GM19372 (cell line): ENCODE results near the gene CASKIN2.
A peak's percentile ranks its signal among the peaks of the same experiment; 100 is the strongest.

Experiments
- ATAC-seq: cut with Tn5 transposase; IDR thresholded peaks from one replicate; pipeline ENCODE4 v1.9.1; 2021; ENCODE audit warnings: mild to moderate bottlenecking, low read depth, moderate library complexity; ENCODE audit not compliant: unreplicated experiment

The CASKIN2 gene

GRCh38 chr17:75547091-75547490, 31.8 kb upstream of the CASKIN2 start:
- ATAC-seq = no peak

- ATAC-seq = no peak
Observed at GRCh38 chr17:75546181-75546580, 30.8 kb upstream of the CASKIN2 start.

DNA sequence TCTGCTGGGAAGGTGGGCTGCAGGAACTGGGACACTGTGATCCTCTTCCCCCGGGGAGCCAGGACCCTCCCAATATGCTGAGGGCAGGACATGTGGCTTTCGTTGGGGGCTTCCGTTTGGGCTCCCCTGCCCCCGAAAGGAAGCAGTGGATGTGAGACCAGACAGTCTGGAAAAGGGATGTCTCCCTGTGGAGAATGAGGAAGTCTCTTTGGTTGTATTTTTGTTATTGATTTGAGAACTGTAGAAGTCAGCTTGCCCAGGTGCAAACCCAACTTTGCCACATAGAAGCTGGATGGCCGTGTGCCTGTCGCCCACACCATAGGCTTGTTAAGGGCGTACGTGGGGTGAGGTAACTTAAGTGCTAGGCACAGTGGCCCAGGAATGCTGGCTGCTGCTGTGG, 28.9 kb upstream of the CASKIN2 start:
- no peak for ATAC-seq

GRCh38 chr17:75542728-75543336, 27.5 kb upstream of the CASKIN2 start:
- no peak for ATAC-seq

- no peak for ATAC-seq
Observed at GRCh38 chr17:75542229-75542628, 26.9 kb upstream of the CASKIN2 start.

DNA sequence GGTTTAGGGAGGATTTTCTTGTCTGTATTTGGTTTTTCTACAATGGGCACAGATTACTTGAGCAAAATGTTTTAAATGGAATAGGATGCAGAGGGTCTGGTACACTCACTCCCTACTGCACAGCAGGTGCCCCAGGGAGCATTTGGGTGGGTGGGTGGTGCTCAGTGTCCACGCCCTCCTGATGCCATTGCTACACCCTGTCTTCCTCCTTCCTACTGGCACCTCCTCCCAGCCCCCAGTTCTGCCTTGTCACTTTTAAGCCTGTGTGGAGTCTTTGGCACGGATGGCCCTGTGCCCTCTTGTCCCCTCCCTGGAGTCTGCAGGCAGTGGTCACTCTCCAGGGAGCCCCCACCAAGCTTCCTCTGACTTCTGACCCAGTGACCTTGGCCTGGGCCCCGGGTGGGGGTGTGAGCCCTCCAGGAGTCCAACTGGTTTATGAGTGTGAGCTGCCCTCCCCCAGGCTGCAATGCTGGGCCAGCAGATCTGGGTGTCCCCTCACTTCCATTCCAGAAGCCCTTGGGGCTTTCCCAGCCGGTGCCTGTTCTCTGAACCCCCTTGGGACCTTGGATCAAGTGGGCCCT, 25.7 kb upstream of the CASKIN2 start:
- ATAC-seq = no peak

DNA sequence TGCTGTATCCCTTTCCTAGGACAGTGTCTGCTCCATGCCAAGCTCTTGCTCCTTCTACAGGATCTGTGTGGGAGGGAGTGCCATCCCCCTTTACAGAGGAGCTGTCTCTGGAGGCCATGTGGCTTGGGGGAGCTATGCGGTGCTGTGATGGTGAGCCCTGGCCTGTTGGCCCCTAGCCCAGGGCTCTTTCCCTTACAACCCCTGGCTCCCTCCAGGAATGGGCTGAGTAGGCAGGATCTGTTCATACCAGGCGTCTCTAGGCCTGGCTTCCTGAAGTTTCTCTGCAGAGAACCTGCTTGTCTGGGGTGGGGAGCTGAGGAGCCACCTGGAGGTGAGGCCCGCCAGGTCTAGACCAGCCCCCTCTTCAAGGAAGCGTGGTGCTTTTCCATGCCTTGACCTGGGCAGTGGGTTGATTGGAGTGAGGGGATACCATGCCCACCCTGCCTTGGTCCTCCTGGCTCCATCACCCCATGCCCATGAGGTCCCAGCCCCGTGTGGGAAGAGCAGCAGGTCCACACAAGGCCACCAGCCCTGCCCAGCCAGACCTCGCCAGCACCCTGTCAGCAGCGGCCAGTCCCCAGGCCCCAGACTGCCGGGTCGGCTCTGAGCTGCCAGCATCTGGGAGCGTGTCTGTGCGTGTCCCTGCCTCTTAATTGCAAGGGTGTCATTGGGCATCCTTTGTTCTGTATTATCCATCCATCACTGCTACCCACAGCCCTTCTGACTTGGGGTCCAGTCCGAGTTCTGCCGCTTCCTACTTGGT, 24.8 kb upstream of the CASKIN2 start:
- no peak for ATAC-seq

- ATAC-seq = no peak
Observed at GRCh38 chr17:75536366-75536765, 21.0 kb upstream of the CASKIN2 start.

- no peak for ATAC-seq
Observed at GRCh38 chr17:75535871-75536270, 20.5 kb upstream of the CASKIN2 start.

DNA sequence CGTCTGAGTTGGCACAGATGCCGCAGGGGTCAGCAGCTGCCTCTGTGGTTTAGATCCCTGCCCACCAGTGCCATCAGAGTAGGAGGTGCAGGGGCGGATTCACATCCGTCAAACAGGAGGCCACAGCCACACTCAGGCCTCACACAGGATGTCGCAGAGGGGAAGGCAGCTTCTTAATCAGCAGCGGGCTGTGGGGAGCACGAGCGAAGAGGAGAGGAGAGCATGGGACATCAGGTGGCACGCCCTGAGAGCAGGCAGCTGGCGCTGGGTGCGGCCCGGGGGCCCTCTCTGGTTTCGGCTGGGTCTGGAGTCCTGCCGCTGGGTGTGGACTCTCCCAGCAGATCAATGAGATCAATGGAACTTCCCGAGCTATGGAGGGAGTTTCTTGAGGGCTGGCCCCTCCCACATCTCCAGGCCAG, 19.8 kb upstream of the CASKIN2 start:
- ATAC-seq = no peak

DNA sequence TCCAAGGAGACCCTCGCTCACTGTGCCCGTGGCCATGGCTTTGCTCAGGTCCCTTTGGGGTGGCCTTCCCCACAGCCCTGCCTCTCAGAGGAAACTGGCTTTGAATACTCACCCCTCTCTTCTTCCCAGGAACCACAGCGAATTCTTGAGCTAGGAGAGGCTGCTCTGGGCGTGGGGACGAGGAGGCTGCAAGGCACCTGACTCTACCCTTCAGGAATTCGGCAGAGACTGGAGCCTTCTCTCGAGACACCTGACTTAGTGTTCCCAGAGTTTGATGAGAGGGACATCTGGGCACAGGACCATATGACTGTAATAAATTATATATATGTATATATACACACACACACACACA, 16.4 kb upstream of the CASKIN2 start:
- no peak for ATAC-seq

DNA sequence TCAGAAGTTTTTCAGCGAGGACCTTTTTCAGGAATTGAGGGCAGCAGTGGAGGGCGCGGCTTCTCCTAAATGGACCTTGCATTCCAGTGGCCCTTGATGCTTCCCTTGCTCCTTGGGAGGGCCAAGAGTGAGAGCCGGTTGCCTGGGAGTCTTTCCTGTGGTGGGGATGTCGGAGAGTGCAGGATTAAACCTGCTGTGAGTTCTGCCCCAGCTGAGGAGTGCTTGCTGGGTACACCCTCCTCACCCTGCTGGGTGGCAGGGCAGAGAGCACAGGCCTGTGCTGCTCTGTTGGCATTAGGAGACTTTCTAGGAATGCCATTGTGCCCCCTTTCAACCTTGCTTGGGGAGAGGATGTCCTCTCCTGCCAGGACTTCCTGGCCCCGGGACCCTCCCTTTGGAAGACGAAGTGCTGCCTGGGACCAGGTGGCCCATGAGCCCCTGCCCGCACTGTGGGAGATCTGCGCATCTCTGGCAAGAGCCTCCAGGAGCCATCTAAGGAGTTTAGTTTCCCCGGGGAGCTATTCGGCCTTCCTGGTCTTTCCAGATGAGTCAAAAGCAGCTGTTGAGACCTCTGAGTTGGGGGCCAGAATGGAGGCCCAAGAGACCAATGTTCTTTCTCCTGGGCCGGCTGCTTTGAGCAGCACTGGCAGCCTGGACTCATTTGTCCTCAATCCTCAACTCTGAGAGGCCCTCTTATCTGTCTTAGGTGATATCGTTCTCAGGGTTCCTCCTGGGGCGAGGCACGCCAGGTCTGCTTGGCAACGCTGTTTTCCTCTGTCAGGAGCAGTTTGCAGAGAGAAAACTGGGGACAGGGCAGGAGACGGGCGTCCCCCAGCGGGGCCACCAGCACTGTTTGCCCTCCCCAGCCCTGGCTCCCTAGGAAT, 15.7 kb upstream of the CASKIN2 start:
- no peak for ATAC-seq

DNA sequence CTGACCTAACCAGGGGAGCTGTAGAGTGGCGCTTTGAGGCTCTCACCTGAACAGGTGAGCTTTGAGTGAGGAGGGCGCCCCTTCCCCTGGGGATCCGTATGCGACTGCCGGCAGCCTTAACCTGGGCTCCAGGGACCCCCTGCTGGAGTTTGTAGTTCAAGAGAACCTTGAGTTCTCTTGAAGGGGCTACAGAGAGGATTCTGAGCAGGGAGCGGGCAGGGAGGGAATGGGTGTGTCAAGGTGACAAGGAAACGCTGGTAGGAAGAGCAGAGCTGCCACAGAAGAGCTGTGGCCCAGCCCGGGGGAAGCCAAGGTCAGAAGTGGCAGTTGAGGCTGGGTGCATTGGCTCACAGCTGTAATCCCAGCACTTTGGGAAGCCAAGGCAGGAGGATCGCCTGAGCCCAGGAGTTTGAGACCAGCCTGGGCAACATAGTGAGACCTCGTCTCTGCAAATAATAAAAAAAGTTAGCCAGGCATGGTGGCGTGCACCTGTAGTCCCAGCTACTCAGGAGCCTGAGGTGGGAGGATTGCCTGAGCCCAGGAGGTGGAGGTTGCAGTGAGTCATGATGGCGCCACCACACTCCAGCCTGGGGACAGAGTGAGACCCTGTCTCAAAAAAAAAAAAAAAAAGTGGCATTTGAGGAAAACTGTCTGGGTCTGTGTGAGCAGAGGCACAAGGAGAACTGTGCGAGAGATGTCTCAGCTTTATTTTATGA, 11.4 kb upstream of the CASKIN2 start:
- no peak for ATAC-seq

- ATAC-seq = no peak
Observed at GRCh38 chr17:75525806-75526554, 10.6 kb upstream of the CASKIN2 start.

- ATAC-seq = peak; percentile 88
Observed at GRCh38 chr17:75524970-75525805, 9.9 kb upstream of the CASKIN2 start, which contains the start of gene LLGL2. Gene LLGL2 (plus strand): TSS chr17:75525697. CDS start chr17:75543427, 17,730 bp downstream.

DNA sequence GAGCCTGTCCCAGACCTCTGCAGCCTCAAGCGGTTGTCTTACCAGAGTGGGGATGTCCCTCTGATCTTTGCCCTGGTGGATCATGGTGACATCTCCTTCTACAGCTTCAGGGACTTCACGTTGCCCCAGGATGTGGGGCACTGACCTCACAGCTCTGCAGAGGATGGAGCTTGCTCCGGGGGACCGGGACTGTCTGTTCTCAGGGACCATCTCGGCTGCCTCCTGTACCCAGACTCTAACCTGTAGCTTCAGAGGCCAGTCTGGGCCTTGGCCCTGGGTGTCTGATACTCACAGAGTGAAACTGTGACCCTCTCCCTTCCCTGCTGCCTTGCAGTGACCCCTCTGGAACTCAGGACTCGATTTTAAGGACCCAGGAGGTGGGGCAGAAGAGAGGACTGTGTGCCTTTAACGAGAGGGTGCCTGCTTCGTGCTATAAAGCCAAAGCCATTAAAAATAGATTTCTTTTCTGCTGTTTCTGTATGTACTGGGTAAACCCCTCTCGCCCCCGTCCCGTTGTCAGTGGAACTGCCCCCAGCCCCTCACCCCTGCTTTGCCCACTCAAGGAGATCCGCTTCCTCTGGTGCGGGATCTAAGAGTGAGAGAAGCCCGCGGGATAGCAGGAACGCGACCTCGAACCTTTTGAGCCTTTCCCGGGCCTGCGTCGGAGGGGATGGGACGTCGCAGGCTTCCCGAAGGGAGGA, 9.1 kb upstream of the CASKIN2 start:
- ATAC-seq = no peak

- ATAC-seq = no peak
Observed at GRCh38 chr17:75523647-75524046, 8.3 kb upstream of the CASKIN2 start.
